Osteoblast (primary cell): ENCODE data around the gene UBE2J1. TPM values are rescaled to one million over a fixed set of nuclear protein-coding genes. Genes with fewer than 3 reads are reported as not detected.

ENCODE experiments used
- DNase-seq: peaks from one replicate; pipeline ENCODE4 v3.0.0; 2011; ENCODE audit warnings: low spot score, mixed read lengths; ENCODE audit not compliant: insufficient read length; ENCODE audit errors: missing footprints
- H2AFZ ChIP-seq: 2 replicates; pipeline ENCODE4 v1.6.0; 2011; ENCODE audit warnings: mild to moderate bottlenecking, low read length
- H3K27ac ChIP-seq: 2 replicates; pipeline ENCODE4 v1.5.1; 2011; ENCODE audit warnings: mild to moderate bottlenecking, low read depth, low read length, moderate library complexity
- H3K27me3 ChIP-seq: 2 replicates; pipeline ENCODE4 v1.6.0; 2012; ENCODE audit warnings: mild to moderate bottlenecking, control low read depth, inconsistent platforms, low read length, moderate library complexity; ENCODE audit not compliant: insufficient read depth
- H3K36me3 ChIP-seq: 2 replicates; pipeline ENCODE4 v1.5.1; 2011; ENCODE audit warnings: mild to moderate bottlenecking, low read length, control low read depth, moderate library complexity; ENCODE audit not compliant: insufficient read depth
- H3K4me1 ChIP-seq: 2 replicates; pipeline ENCODE4 v1.5.1; 2011; ENCODE audit warnings: mild to moderate bottlenecking, low read length, control low read depth, moderate library complexity; ENCODE audit not compliant: insufficient read depth
- H3K4me2 ChIP-seq: 2 replicates; pipeline ENCODE4 v1.6.0; 2011; ENCODE audit warnings: mild to moderate bottlenecking, low read length; ENCODE audit not compliant: insufficient read depth
- H3K4me3 ChIP-seq: fragments of 200-600 bp; sonication (generic); 3 replicates; pipeline ENCODE4 v1.5.1; 2012; ENCODE audit warnings: mild to moderate bottlenecking, low read length, inconsistent platforms; ENCODE audit not compliant: insufficient read depth
- H3K79me2 ChIP-seq: 2 replicates; pipeline ENCODE4 v1.6.0; 2012; ENCODE audit warnings: mild to moderate bottlenecking, low read length, control low read depth, inconsistent platforms; ENCODE audit not compliant: insufficient read depth
- H3K9me3 ChIP-seq: 2 replicates; pipeline ENCODE4 v1.5.1; 2011; ENCODE audit warnings: low read depth, low read length, control low read depth
- H4K20me1 ChIP-seq: 2 replicates; pipeline ENCODE4 v1.6.0; 2012; ENCODE audit warnings: mild to moderate bottlenecking, low read length, control low read depth; ENCODE audit not compliant: insufficient read depth
- CTCF ChIP-seq: IDR thresholded peaks from 2 replicates; pipeline ENCODE4 v1.5.1; 2011; ENCODE audit warnings: mild to moderate bottlenecking, low read depth, low read length, moderate library complexity; ENCODE audit errors: extremely low read depth
- total RNA-seq: library from RNA; depleted of rRNA; stranded (reverse); fragments of >200 nt; gene quantifications from 2 replicates; pipeline ENCODE4 v1.2.3, GENCODE V29; 2012

The UBE2J1 gene
- total RNA-seq, 1 donor = 44.5 TPM

GRCh38 chr6:89393659-89394058 lies 41.1 kb upstream of the UBE2J1 start:
- H3K36me3 ChIP-seq = no peaks in the 10 kb centered on the region
- DNase-seq = no peak
- H4K20me1 ChIP-seq = no peaks in the 10 kb centered on the region
- no peak overlapping the region for H3K4me3 ChIP-seq
- no peak overlapping the region for H3K4me2 ChIP-seq
- H3K79me2 ChIP-seq = no peaks in the 10 kb centered on the region
- no peak for TF ChIP-seq CTCF
- H3K27ac ChIP-seq = no peak overlapping the region
- no peaks in the 10 kb centered on the region for H3K4me1 ChIP-seq
- no peaks in the 10 kb centered on the region for H3K27me3 ChIP-seq
- H2AFZ ChIP-seq = no peak overlapping the region
- H3K9me3 ChIP-seq = no peaks in the 10 kb centered on the region

- Histone ChIP-seq H3K27me3 (no peaks in the 10 kb centered on the region), H3K36me3 (no peaks in the 10 kb centered on the region), H4K20me1 (no peaks in the 10 kb centered on the region), H2AFZ (no peak overlapping the region), H3K79me2 (no peaks in the 10 kb centered on the region), H3K27ac (no peak overlapping the region), H3K9me3 (no peaks in the 10 kb centered on the region), H3K4me3 (no peak overlapping the region), H3K4me2 (no peak overlapping the region), H3K4me1 (no peaks in the 10 kb centered on the region)
- no peak for DNase-seq
- TF ChIP-seq CTCF = no peak
Observed at GRCh38 chr6:89392823-89393222, 40.3 kb upstream of the UBE2J1 start.

GRCh38 chr6:89388846-89389245 lies 36.3 kb upstream of the UBE2J1 start:
- Histone ChIP-seq H2AFZ (no peak overlapping the region), H3K9me3 (no peaks in the 10 kb centered on the region), H3K4me1 (no peaks in the 10 kb centered on the region), H4K20me1 (no peaks in the 10 kb centered on the region), H3K4me2 (no peak overlapping the region), H3K36me3 (no peaks in the 10 kb centered on the region), H3K79me2 (no peaks in the 10 kb centered on the region), H3K4me3 (no peak overlapping the region), H3K27me3 (no peaks in the 10 kb centered on the region), H3K27ac (no peak overlapping the region)
- DNase-seq = no peak
- no peak for TF ChIP-seq CTCF

DNA sequence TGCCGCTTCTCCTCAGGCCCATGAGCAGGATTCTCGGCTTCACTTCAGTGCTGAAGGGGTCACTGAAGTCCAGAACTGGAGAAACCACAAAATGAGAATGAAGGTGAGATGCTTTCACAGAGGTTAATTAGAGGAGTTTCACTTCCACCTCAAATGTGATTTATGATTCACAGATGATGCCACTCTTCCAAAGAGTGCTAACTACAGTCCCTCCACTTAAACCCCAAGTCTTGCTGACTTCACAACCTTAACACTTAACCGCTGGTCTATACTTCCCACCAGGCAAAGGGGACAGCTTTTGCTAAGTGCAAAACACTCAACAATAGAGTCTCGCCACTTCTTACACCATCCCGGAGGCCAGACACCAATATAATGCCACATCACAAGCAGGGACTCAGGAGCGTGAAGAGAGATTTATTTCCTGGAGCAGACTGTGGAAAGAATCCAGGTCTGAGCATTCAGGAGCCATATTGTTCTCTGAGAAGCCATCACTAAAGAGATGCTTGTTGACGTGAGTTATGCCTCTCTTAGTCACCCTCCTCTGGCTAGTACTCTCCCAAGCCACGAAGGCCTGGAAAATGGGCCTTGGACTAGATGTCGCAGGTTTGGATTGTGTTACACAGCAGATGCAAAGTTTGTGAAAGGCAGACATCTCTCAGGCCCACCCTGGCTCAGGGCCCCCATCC lies 35.1 kb upstream of the UBE2J1 start:
- Histone ChIP-seq H3K27me3 (no peaks in the 10 kb centered on the region), H3K4me2 (no peak overlapping the region), H3K4me3 (no peak overlapping the region), H3K4me1 (no peaks in the 10 kb centered on the region), H3K9me3 (no peaks in the 10 kb centered on the region), H3K27ac (no peak overlapping the region), H3K36me3 (no peaks in the 10 kb centered on the region), H4K20me1 (no peaks in the 10 kb centered on the region), H2AFZ (no peak overlapping the region), H3K79me2 (no peaks in the 10 kb centered on the region)
- no peak for TF ChIP-seq CTCF
- DNase-seq = no peak
